HG03521 (cell line): Measurements from ENCODE around the gene POLR3C.
"Not testable (repeated sequence)": the region's sequence is repeated elsewhere in the genome, so short reads cannot be mapped to it uniquely, and the experiment has no call there.

Source experiments
- ATAC-seq: cut with Tn5 transposase; IDR thresholded peaks from one replicate; pipeline ENCODE4 v1.9.1; 2021; ENCODE audit warnings: mild to moderate bottlenecking, moderate library complexity; ENCODE audit not compliant: unreplicated experiment

The POLR3C gene

GRCh38 chr1:145823565-145824498 is at the start of gene POLR3C, which contains the start of gene RNF115:
Gene POLR3C, plus strand, starts transcription at chr1:145824200. Its CDS starts 1,577 bp downstream, at chr1:145825777.
Gene RNF115, minus strand, starts transcription at chr1:145824095. Its CDS starts 222 bp downstream, at chr1:145823873.
- ATAC-seq, result peak; percentile 85

GRCh38 chr1:145777357-145778145 is 46.4 kb upstream of the POLR3C start:
- ATAC-seq, result no peak

- no peak for ATAC-seq
Measured at GRCh38 chr1:145778146-145778540, 45.9 kb upstream of the POLR3C start.

- no peak for ATAC-seq
Measured at GRCh38 chr1:145782272-145783099, 41.5 kb upstream of the POLR3C start.

GRCh38 chr1:145784409-145784808 is 39.6 kb upstream of the POLR3C start:
- ATAC-seq, result no peak

GRCh38 chr1:145785547-145785946 is 38.5 kb upstream of the POLR3C start:
- no peak for ATAC-seq

- ATAC-seq, result no peak
Measured at GRCh38 chr1:145786271-145786670, 37.7 kb upstream of the POLR3C start.

- no peak for ATAC-seq
Measured at GRCh38 chr1:145788580-145788979, 35.4 kb upstream of the POLR3C start.

- not testable (repeated sequence) for ATAC-seq
Measured at GRCh38 chr1:145791860-145792259, 32.1 kb upstream of the POLR3C start.

GRCh38 chr1:145792484-145792883 is 31.5 kb upstream of the POLR3C start:
- no peak for ATAC-seq

- no peak for ATAC-seq
Measured at GRCh38 chr1:145795257-145795881, 28.6 kb upstream of the POLR3C start.

- ATAC-seq, result no peak
Measured at GRCh38 chr1:145796753-145797152, 27.2 kb upstream of the POLR3C start.

GRCh38 chr1:145799806-145800205 is 24.2 kb upstream of the POLR3C start:
- no peak for ATAC-seq

GRCh38 chr1:145804235-145805045 is 19.6 kb upstream of the POLR3C start:
- ATAC-seq, result no peak

GRCh38 chr1:145805057-145805456 is 18.9 kb upstream of the POLR3C start:
- no peak for ATAC-seq

GRCh38 chr1:145806408-145806807 is 17.6 kb upstream of the POLR3C start:
- no peak for ATAC-seq

GRCh38 chr1:145806844-145807243 is 17.2 kb upstream of the POLR3C start:
- ATAC-seq, result no peak

GRCh38 chr1:145812977-145813810 is 10.8 kb upstream of the POLR3C start:
- ATAC-seq, result not testable (repeated sequence)

- ATAC-seq, result not testable (repeated sequence)
Measured at GRCh38 chr1:145818095-145818494, 5.9 kb upstream of the POLR3C start.
